Upper lobe of left lung (tissue), 4 donors: ENCODE results near the gene PRSS36.

Experiments used
- EP300 ChIP-seq, 4 donors: sonication (generic); formaldehyde crosslinking; IDR thresholded peaks; one replicate each; pipeline ENCODE4 v1.5.1; 2017; ENCODE audit warnings: antibody characterized with exemption in 4 of 4, control low read depth in 2 of 4
- POLR2A ChIP-seq, 4 donors: fragments of 450-650 bp; IDR thresholded peaks; one replicate each; pipeline ENCODE4 v1.5.1; 2016 to 2017; ENCODE audit warnings: antibody characterized with exemption in 4 of 4, mild to moderate bottlenecking in 2 of 4
- POLR2AphosphoS5 ChIP-seq, 2 donors: sonication (generic); formaldehyde crosslinking; IDR thresholded peaks; one replicate each; pipeline ENCODE4 v1.5.1; 2017; ENCODE audit warnings: antibody characterized with exemption in 2 of 2
- TF ChIP-seq, protein P1 (sequence below), 6 experiments: fragments of 450-650 bp in 4 of 6; fragments of 200-600 bp in 2 of 6; sonication (generic) in 2 of 6; IDR thresholded peaks; one replicate each; pipeline ENCODE4 v1.5.1; 2016 to 2019; ENCODE audit warnings: antibody characterized with exemption in 6 of 6

DNA sequence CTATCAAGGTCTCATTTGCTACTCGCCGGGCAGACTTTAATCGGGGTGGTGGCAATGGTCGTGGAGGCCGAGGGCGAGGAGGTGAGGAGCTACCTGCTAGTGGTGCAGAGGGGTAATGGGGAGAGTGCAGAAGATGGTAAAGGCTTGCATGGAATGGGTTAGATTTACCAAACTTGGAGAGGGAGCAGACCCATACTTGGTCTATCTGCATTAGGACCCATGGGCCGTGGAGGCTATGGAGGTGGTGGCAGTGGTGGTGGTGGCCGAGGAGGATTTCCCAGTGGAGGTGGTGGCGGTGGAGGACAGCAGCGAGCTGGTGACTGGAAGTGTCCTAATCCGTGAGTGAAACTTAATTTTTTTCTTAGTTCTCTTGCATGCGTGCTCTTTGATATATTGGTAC is 40.2 kb upstream of the PRSS36 start:
- TF ChIP-seq POLR2A (IDR thresholded peaks at IDR 0.05) (no peak), POLR2AphosphoS5 (IDR thresholded peaks at IDR 0.05) (no peak), EP300 (IDR thresholded peaks at IDR 0.05) (no peak)
- TF ChIP-seq, protein P1, sequence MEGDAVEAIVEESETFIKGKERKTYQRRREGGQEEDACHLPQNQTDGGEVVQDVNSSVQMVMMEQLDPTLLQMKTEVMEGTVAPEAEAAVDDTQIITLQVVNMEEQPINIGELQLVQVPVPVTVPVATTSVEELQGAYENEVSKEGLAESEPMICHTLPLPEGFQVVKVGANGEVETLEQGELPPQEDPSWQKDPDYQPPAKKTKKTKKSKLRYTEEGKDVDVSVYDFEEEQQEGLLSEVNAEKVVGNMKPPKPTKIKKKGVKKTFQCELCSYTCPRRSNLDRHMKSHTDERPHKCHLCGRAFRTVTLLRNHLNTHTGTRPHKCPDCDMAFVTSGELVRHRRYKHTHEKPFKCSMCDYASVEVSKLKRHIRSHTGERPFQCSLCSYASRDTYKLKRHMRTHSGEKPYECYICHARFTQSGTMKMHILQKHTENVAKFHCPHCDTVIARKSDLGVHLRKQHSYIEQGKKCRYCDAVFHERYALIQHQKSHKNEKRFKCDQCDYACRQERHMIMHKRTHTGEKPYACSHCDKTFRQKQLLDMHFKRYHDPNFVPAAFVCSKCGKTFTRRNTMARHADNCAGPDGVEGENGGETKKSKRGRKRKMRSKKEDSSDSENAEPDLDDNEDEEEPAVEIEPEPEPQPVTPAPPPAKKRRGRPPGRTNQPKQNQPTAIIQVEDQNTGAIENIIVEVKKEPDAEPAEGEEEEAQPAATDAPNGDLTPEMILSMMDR (IDR thresholded peaks at IDR 0.05) = no peak
